OCI-LY1 (cell line): ENCODE measurements around the gene HBA1.

Experiments
- H2AFZ ChIP-seq: fragments of 200-600 bp; sonication (generic), shearing (Covaris generic); 2 replicates; pipeline ENCODE4 v1.6.0; 2014; ENCODE audit warnings: antibody characterized with exemption, mild to moderate bottlenecking, low read length
- H3F3A ChIP-seq: fragments of 200-600 bp; sonication (generic), shearing (Covaris generic); 2 replicates; pipeline ENCODE4 v1.6.0; 2014; ENCODE audit warnings: mild to moderate bottlenecking, antibody characterized with exemption, low read length, moderate library complexity; ENCODE audit not compliant: insufficient read depth
- H3K27ac ChIP-seq: fragments of 200-600 bp; sonication (generic); 2 replicates; pipeline ENCODE4 v1.5.1; 2014; ENCODE audit warnings: low read length, mixed run types, mild to moderate bottlenecking, low read depth; ENCODE audit not compliant: poor library complexity, severe bottlenecking
- H3K27me3 ChIP-seq: fragments of 200-600 bp; sonication (generic); 2 replicates; pipeline ENCODE4 v1.6.0; 2014; ENCODE audit warnings: antibody characterized with exemption, mild to moderate bottlenecking, low read length, moderate library complexity; ENCODE audit not compliant: insufficient read depth
- H3K36me3 ChIP-seq: fragments of 200-600 bp; sonication (generic); 2 replicates; pipeline ENCODE4 v1.6.1; 2014; ENCODE audit warnings: mild to moderate bottlenecking, antibody characterized with exemption, low read length, moderate library complexity, mixed read lengths; ENCODE audit not compliant: insufficient read depth
- H3K4me1 ChIP-seq: fragments of 200-600 bp; sonication (generic); 2 replicates; pipeline ENCODE4 v1.5.1; 2014; ENCODE audit warnings: mild to moderate bottlenecking, low read length, moderate library complexity; ENCODE audit not compliant: insufficient read depth, severe bottlenecking
- H3K4me2 ChIP-seq: fragments of 200-600 bp; sonication (generic), shearing (Covaris generic); 2 replicates; pipeline ENCODE4 v1.6.1; 2014; ENCODE audit warnings: low read length
- H3K4me3 ChIP-seq: fragments of 200-600 bp; sonication (generic); 2 replicates; pipeline ENCODE4 v1.5.1; 2014; ENCODE audit warnings: low read length, low read depth, mild to moderate bottlenecking, mixed read lengths; ENCODE audit not compliant: poor library complexity, severe bottlenecking
- H3K79me2 ChIP-seq: fragments of 200-600 bp; shearing (Covaris generic); 2 replicates; pipeline ENCODE4 v1.6.1; 2016; ENCODE audit warnings: mixed run types, low read length, mixed read lengths; ENCODE audit not compliant: insufficient read depth
- H3K9ac ChIP-seq: fragments of 200-600 bp; sonication (generic), shearing (Covaris generic); 2 replicates; pipeline ENCODE4 v1.6.1; 2014; ENCODE audit warnings: mild to moderate bottlenecking, low read length, mixed read lengths
- H3K9me2 ChIP-seq: fragments of 200-600 bp; sonication (generic), shearing (Covaris generic); 2 replicates; pipeline ENCODE4 v1.6.1; 2014; ENCODE audit warnings: low read depth, mild to moderate bottlenecking, low read length, mixed read lengths
- H3K9me3 ChIP-seq: fragments of 200-600 bp; shearing (Covaris generic); 2 replicates; pipeline ENCODE4 v1.6.1; 2014; ENCODE audit warnings: low read length, mixed read lengths
- H4K20me1 ChIP-seq: fragments of 200-600 bp; sonication (generic), shearing (Covaris generic); 2 replicates; pipeline ENCODE4 v1.6.0; 2016; ENCODE audit warnings: mild to moderate bottlenecking, low read length; ENCODE audit not compliant: insufficient read depth
- EZH2 ChIP-seq: fragments of 200-600 bp; sonication (generic), shearing (Covaris generic); IDR thresholded peaks from 2 replicates; pipeline ENCODE4 v1.8.0; 2017; ENCODE audit warnings: borderline replicate concordance, mixed run types, mild to moderate bottlenecking, antibody characterized with exemption, low read length, moderate library complexity, mixed read lengths
- TF ChIP-seq, protein P1 (sequence below): fragments of 200-600 bp; sonication (generic), shearing (Covaris generic); IDR thresholded peaks from 2 replicates; pipeline ENCODE4 v1.5.1; 2017; ENCODE audit warnings: mild to moderate bottlenecking, antibody characterized with exemption, low read length, moderate library complexity, mixed read lengths

HBA1 gene

DNA sequence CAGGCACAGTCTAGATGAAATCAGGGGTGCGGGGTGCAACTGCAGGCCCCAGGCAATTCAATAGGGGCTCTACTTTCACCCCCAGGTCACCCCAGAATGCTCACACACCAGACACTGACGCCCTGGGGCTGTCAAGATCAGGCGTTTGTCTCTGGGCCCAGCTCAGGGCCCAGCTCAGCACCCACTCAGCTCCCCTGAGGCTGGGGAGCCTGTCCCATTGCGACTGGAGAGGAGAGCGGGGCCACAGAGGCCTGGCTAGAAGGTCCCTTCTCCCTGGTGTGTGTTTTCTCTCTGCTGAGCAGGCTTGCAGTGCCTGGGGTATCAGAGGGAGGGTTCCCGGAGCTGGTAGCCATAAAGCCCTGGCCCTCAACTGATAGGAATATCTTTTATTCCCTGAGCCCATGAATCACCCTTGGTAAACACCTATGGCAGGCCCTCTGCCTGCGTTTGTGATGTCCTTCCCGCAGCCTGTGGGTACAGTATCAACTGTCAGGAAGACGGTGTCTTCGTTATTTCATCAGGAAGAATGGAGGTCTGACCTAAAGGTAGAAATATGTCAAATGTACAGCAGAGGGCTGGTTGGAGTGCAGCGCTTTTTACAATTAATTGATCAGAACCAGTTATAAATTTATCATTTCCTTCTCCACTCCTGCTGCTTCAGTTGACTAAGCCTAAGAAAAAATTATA lies 1.6 kb downstream of the HBA1 start:
- no peaks in the 10 kb centered on the region for H3F3A ChIP-seq
- no peak overlapping the region for H2AFZ ChIP-seq
- no peak overlapping the region for H3K9ac ChIP-seq
- H4K20me1 ChIP-seq: no peaks in the 10 kb centered on the region
- no peaks in the 10 kb centered on the region for H3K36me3 ChIP-seq
- H3K27ac ChIP-seq: no peak overlapping the region
- H3K79me2 ChIP-seq: no peaks in the 10 kb centered on the region
- H3K4me3 ChIP-seq: no peak overlapping the region
- H3K4me2 ChIP-seq: no peak overlapping the region
- TF ChIP-seq, protein P1, sequence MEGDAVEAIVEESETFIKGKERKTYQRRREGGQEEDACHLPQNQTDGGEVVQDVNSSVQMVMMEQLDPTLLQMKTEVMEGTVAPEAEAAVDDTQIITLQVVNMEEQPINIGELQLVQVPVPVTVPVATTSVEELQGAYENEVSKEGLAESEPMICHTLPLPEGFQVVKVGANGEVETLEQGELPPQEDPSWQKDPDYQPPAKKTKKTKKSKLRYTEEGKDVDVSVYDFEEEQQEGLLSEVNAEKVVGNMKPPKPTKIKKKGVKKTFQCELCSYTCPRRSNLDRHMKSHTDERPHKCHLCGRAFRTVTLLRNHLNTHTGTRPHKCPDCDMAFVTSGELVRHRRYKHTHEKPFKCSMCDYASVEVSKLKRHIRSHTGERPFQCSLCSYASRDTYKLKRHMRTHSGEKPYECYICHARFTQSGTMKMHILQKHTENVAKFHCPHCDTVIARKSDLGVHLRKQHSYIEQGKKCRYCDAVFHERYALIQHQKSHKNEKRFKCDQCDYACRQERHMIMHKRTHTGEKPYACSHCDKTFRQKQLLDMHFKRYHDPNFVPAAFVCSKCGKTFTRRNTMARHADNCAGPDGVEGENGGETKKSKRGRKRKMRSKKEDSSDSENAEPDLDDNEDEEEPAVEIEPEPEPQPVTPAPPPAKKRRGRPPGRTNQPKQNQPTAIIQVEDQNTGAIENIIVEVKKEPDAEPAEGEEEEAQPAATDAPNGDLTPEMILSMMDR: no peak
- TF ChIP-seq EZH2: no peak
- H3K4me1 ChIP-seq: peaks cover 5% of the 10 kb centered on the region
- no peaks in the 10 kb centered on the region for H3K27me3 ChIP-seq
- no peaks in the 10 kb centered on the region for H3K9me3 ChIP-seq
- H3K9me2 ChIP-seq: no peaks in the 10 kb centered on the region

DNA sequence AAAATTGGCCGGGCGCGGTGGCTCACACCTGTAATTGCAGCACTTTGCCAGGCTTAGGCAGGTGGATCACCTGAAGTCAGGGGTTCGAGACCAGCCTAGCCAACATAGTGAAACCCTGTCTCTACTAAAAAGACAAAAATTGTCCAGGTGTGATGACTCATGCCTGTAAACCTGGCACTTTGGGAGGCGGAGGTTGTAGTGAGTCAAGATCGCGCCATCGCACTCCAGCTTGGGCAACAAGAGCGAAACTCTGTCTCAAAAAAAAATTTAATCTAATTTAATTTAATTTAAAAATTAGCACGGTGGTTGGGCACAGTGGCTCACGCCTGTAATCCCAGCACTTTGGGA lies 2.2 kb downstream of the HBA1 start:
- no peaks in the 10 kb centered on the region for H3K27me3 ChIP-seq
- H3K4me2 ChIP-seq: no peak overlapping the region
- H3K79me2 ChIP-seq: no peaks in the 10 kb centered on the region

DNA sequence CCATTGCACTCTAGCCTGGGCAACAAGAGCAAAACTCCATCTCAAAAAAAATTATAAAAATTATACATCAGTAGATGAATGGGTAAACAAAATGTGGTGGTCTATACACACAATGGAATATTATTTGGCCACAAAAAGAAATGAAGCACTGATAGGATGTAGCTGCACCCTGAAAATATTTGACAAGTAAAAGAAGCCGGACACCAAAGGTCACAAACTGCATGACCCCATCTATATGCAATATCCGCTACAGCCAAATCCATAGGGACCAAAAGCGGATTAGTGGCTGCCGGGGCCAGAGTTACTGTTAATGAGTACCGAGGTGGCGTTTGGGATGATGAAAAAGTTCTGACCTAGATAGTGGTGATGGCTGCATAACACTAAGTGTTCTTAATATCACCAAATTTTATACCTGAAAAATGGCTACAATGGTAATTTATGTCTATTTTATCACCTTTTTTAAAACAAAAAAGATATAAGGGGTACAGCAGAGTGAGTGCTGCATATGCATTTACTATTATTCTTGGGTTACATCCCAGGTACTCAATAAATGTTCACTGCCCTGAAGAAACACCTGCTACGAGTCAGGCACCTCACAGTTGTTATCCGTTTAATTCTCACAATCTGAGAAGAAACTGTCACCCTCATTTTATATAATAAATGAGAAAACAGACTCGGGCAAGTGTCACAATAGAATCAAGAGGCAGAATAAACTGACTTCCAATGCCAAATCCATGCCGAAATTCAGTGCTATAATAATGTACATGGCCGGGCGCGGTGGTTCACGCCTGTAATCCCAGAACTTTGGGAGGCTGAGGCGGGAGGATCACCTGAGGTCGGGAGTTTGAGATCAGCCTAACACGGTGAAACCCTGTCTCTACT lies 3.0 kb downstream of the HBA1 start:
- Histone ChIP-seq H3F3A (no peaks in the 10 kb centered on the region), H3K4me2 (no peak overlapping the region), H3K27ac (no peak overlapping the region), H3K9me2 (no peaks in the 10 kb centered on the region), H3K4me1 (peaks cover 5% of the 10 kb centered on the region), H3K79me2 (no peaks in the 10 kb centered on the region), H3K27me3 (no peaks in the 10 kb centered on the region), H3K9me3 (no peaks in the 10 kb centered on the region), H3K4me3 (no peak overlapping the region), H3K36me3 (0 out of 2 replicates have a peak, but pooled peaks cover 1% of the 10 kb centered on the region), H3K9ac (no peak overlapping the region), H2AFZ (no peak overlapping the region), H4K20me1 (no peaks in the 10 kb centered on the region)
- TF ChIP-seq, protein P1: no peak
- no peak for TF ChIP-seq EZH2

More for the DNA sequence above, 2.2 kb downstream of the HBA1 start:
- Histone ChIP-seq H3F3A (no peaks in the 10 kb centered on the region), H3K9ac (no peak overlapping the region), H3K4me1 (peaks cover 5% of the 10 kb centered on the region), H3K27ac (no peak overlapping the region), H4K20me1 (no peaks in the 10 kb centered on the region), H2AFZ (no peak overlapping the region), H3K9me2 (no peaks in the 10 kb centered on the region), H3K36me3 (no peaks in the 10 kb centered on the region), H3K9me3 (no peaks in the 10 kb centered on the region), H3K4me3 (no peak overlapping the region)
- TF ChIP-seq EZH2: no peak
- TF ChIP-seq, protein P1: no peak
